ENCODE measurements around the gene ADAMTS16. TPM values are rescaled to one million over a fixed set of nuclear protein-coding genes. Genes with fewer than 3 reads are reported as not detected.

The ADAMTS16 gene
- total RNA-seq, 1 experiment from 2014 or later = 30.1 TPM

GRCh38 chr5:5360941-5361520, 220.9 kb downstream of the ADAMTS16 start:
- H3K4me3 Mint-ChIP-seq = no peak overlapping the region

GRCh38 chr5:5363045-5363444, 222.9 kb downstream of the ADAMTS16 start:
- Mint-ChIP-seq H3K9me3 (peaks cover 7% of the 10 kb centered on the region), H3K27ac (no peak overlapping the region), H3K4me3 (no peak overlapping the region), H3K4me1 (peaks cover 33% of the 10 kb centered on the region), H3K27me3 (ENCODE audit: low read depth) (no peaks in the 10 kb centered on the region; the same call in 1 of the 2 replicates), H3K36me3 (no peaks in the 10 kb centered on the region)
- ATAC-seq (no peak), DNase-seq (ENCODE audit: low spot score) (no peak)
- ChIA-PET POLR2A (no interaction called here), CTCF (no interaction called here)
- TF ChIP-seq USF2 (CRISPR knock-in tag; IDR thresholded peaks at IDR 0.05) (no peak), SOX15 (CRISPR knock-in tag; IDR thresholded peaks at IDR 0.05) (no peak), EMX1 (CRISPR knock-in tag; IDR thresholded peaks at IDR 0.05) (no peak), ZNF317 (CRISPR knock-in tag; IDR thresholded peaks at IDR 0.05; ENCODE audit: borderline replicate concordance, low read depth) (no peak), FOXJ3 (CRISPR knock-in tag; IDR thresholded peaks at IDR 0.05; ENCODE audit: borderline replicate concordance) (no peak), FOXK1 (CRISPR knock-in tag; IDR thresholded peaks at IDR 0.05) (no peak), TCF7 (CRISPR knock-in tag; IDR thresholded peaks at IDR 0.05; ENCODE audit: low read depth) (no peak), MAX (CRISPR knock-in tag; IDR thresholded peaks at IDR 0.05) (no peak), TEAD4 (CRISPR knock-in tag; IDR thresholded peaks at IDR 0.05) (no peak)

More at GRCh38 chr5:5360941-5361520, 220.9 kb downstream of the ADAMTS16 start:
- Mint-ChIP-seq H3K27me3 (ENCODE audit: low read depth) (no peaks in the 10 kb centered on the region; the same call in 1 of the 2 replicates), H3K9me3 (peaks cover 7% of the 10 kb centered on the region), H3K27ac (no peak overlapping the region; the same call in 1 of the 2 replicates), H3K36me3 (no peaks in the 10 kb centered on the region), H3K4me1 (peaks cover 33% of the 10 kb centered on the region)
- POLR2A ChIA-PET = no interaction called here
- ATAC-seq (no peak), DNase-seq (ENCODE audit: low spot score) (no peak)
- TF ChIP-seq STAT6 (CRISPR knock-in tag; conservative IDR thresholded peaks at IDR 0.05; ENCODE audit: low read depth) = no peak
- TF ChIP-seq GABPB1 (CRISPR knock-in tag; IDR thresholded peaks at IDR 0.05) = peak; percentile 64
- CTCF ChIA-PET = no interaction called here

- Mint-ChIP-seq H3K4me3 (no peak overlapping the region), H3K27me3 (ENCODE audit: low read depth) (no peaks in the 10 kb centered on the region; the same call in 1 of the 2 replicates), H3K4me1 (peaks cover 32% of the 10 kb centered on the region), H3K27ac (no peak overlapping the region), H3K36me3 (no peaks in the 10 kb centered on the region), H3K9me3 (peaks cover 7% of the 10 kb centered on the region)
- TF ChIP-seq ZNF232 (CRISPR knock-in tag; IDR thresholded peaks at IDR 0.05) (no peak), OVOL2 (CRISPR knock-in tag; IDR thresholded peaks at IDR 0.05; ENCODE audit: borderline replicate concordance) (no peak), CBFB (CRISPR knock-in tag; IDR thresholded peaks at IDR 0.05; ENCODE audit: low read depth) (no peak), CREM (CRISPR knock-in tag; IDR thresholded peaks at IDR 0.05) (no peak), SMAD4 (CRISPR knock-in tag; IDR thresholded peaks at IDR 0.05) (no peak), ZNF317 (CRISPR knock-in tag; IDR thresholded peaks at IDR 0.05; ENCODE audit: borderline replicate concordance, low read depth) (no peak), HMGXB4 (CRISPR knock-in tag; IDR thresholded peaks at IDR 0.05) (no peak)
- CTCF ChIA-PET = no interaction called here
- ATAC-seq (no peak), DNase-seq (ENCODE audit: low spot score) (no peak)
- POLR2A ChIA-PET = no interaction called here
Measured at GRCh38 chr5:5364932-5365331, 224.8 kb downstream of the ADAMTS16 start.

All from WTC11 (cell line).